ENCODE data around the gene SRBD1. TPM values are rescaled to one million over a fixed set of nuclear protein-coding genes. Genes with fewer than 3 reads are reported as not detected.
A peak's percentile ranks its signal among the peaks of the same experiment; 100 is the strongest.

Gene SRBD1
- polyA plus RNA-seq, 1 donor (not counting 4 experiments of a cell fraction or from before 2014, with no cell fraction given) = 8.8 TPM

GRCh38 chr2:45578056-45578843, 32.8 kb downstream of the SRBD1 start:
- no peak overlapping the region for H3K4me3 ChIP-seq (ENCODE audit: control insufficient read depth in 2 of 3, extremely low read depth in 1 of 3, insufficient read depth in 2 of 3, low read depth in 1 of 3, low read length in 3 of 3)
- H3K9me3 ChIP-seq (ENCODE audit: control insufficient read depth, low read depth, low read length) = no peaks in the 10 kb centered on the region
- H3K4me2 ChIP-seq (ENCODE audit: control insufficient read depth, extremely low read depth, insufficient read depth, low read depth, low read length) = no peak overlapping the region
- no peaks in the 10 kb centered on the region for H3K9me1 ChIP-seq (ENCODE audit: control insufficient read depth, extremely low read depth, insufficient read depth, low read length)
- H3K36me3 ChIP-seq (ENCODE audit: control insufficient read depth in 2 of 2, extremely low read depth in 1 of 2, insufficient read depth in 2 of 2, low read length in 2 of 2) = no peaks in the 10 kb centered on the region
- no peak overlapping the region for H3K9ac ChIP-seq (ENCODE audit: control insufficient read depth, extremely low read depth, insufficient read depth, low read length)
- no peak overlapping the region for H2AFZ ChIP-seq (ENCODE audit: control insufficient read depth, low read length)
- FAIRE-seq (no peak), DNase-seq (ENCODE audit: low read depth, low spot score) (no peak)
- H3K27ac ChIP-seq (ENCODE audit: control insufficient read depth, insufficient read depth, low read length) = no peak overlapping the region
- no peaks in the 10 kb centered on the region for H4K20me1 ChIP-seq (ENCODE audit: control insufficient read depth, extremely low read depth, insufficient read depth, low read length)
- TF ChIP-seq EZH2 (IDR thresholded peaks at IDR 0.05; ENCODE audit: low read length) (no peak), CTCF (optimal IDR thresholded peaks at IDR 0.05 in 1 of 3, IDR thresholded peaks at IDR 0.05 in 1 of 3, conservative IDR thresholded peaks at IDR 0.05 in 1 of 3; ENCODE audit: extremely low read depth in 1 of 3, insufficient read depth in 2 of 3, low read length in 3 of 3) (peak in 2 of 3 experiments; percentile 20 to 32)
- no peaks in the 10 kb centered on the region for H3K27me3 ChIP-seq (ENCODE audit: control insufficient read depth, extremely low read depth, insufficient read depth, low read length)
- dilution Hi-C loops (cut with MboI; ENCODE audit: extremely low pct_ligation_motif_present, low sequenced_read_pairs) = no loop called here
- no peaks in the 10 kb centered on the region for H3K79me2 ChIP-seq (ENCODE audit: control insufficient read depth, insufficient read depth, low read length)
- H3K4me1 ChIP-seq (ENCODE audit: control insufficient read depth, extremely low read depth, insufficient read depth, low read length) = no peaks in the 10 kb centered on the region

DNA sequence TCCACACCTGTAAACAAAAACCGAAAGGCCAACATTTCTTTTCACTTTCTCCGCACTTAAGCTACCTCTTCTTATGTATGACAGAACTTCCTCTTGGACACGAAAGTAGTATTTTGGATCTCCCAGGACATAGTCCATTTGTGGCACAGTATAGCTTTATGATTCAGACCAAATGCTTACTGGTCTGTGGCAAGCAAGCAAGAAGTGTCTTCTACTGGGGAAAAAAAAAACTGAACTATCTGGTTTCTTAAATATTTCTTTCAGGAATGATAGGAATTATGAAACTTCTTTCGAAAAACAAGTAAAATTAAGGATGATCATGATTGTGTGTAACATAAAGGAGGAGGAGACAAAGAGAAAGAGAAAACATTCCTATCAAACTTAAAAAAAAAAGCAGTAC, 33.6 kb downstream of the SRBD1 start:
- FAIRE-seq = no peak
- dilution Hi-C loops (cut with MboI; ENCODE audit: extremely low pct_ligation_motif_present, low sequenced_read_pairs) = no loop called here
- Histone ChIP-seq H3K4me2 (ENCODE audit: control insufficient read depth, extremely low read depth, insufficient read depth, low read depth, low read length) (no peak overlapping the region), H2AFZ (ENCODE audit: control insufficient read depth, low read length) (no peak overlapping the region), H3K79me2 (ENCODE audit: control insufficient read depth, insufficient read depth, low read length) (no peaks in the 10 kb centered on the region), H3K4me1 (ENCODE audit: control insufficient read depth, extremely low read depth, insufficient read depth, low read length) (no peaks in the 10 kb centered on the region), H3K36me3 (ENCODE audit: control insufficient read depth in 2 of 2, extremely low read depth in 1 of 2, insufficient read depth in 2 of 2, low read length in 2 of 2) (no peaks in the 10 kb centered on the region), H4K20me1 (ENCODE audit: control insufficient read depth, extremely low read depth, insufficient read depth, low read length) (no peaks in the 10 kb centered on the region), H3K4me3 (ENCODE audit: control insufficient read depth in 2 of 3, extremely low read depth in 1 of 3, insufficient read depth in 2 of 3, low read depth in 1 of 3, low read length in 3 of 3) (no peak overlapping the region), H3K9me3 (ENCODE audit: control insufficient read depth, low read depth, low read length) (no peaks in the 10 kb centered on the region), H3K27ac (ENCODE audit: control insufficient read depth, insufficient read depth, low read length) (no peak overlapping the region), H3K9me1 (ENCODE audit: control insufficient read depth, extremely low read depth, insufficient read depth, low read length) (no peaks in the 10 kb centered on the region), H3K27me3 (ENCODE audit: control insufficient read depth, extremely low read depth, insufficient read depth, low read length) (no peaks in the 10 kb centered on the region), H3K9ac (ENCODE audit: control insufficient read depth, extremely low read depth, insufficient read depth, low read length) (no peak overlapping the region)
- DNase-seq (ENCODE audit: low read depth, low spot score) = no peak
- no peak for TF ChIP-seq CTCF (optimal IDR thresholded peaks at IDR 0.05 in 1 of 3, IDR thresholded peaks at IDR 0.05 in 1 of 3, conservative IDR thresholded peaks at IDR 0.05 in 1 of 3; ENCODE audit: extremely low read depth in 1 of 3, insufficient read depth in 2 of 3, low read length in 3 of 3)
- no peak for TF ChIP-seq EZH2 (IDR thresholded peaks at IDR 0.05; ENCODE audit: low read length)
